Neural cell (in vitro differentiated cells): ENCODE data around the gene ZAP70. TPM values are rescaled to one million over a fixed set of nuclear protein-coding genes. Genes with fewer than 3 reads are reported as not detected.

ENCODE experiments used
- H2AFZ ChIP-seq: fragments of 200-600, 300-800 bp; sonication (generic), shearing (Covaris generic); 2 replicates; pipeline ENCODE4 v1.6.0; 2014; ENCODE audit warnings: low read depth, mild to moderate bottlenecking, antibody characterized with exemption, low read length, moderate library complexity
- H3F3A ChIP-seq: fragments of 200-600 bp; shearing (Covaris generic); 2 replicates; pipeline ENCODE4 v1.6.1; 2016; ENCODE audit warnings: mild to moderate bottlenecking, moderate library complexity, mixed read lengths, antibody characterized with exemption, low read length; ENCODE audit not compliant: insufficient read depth, poor library complexity, severe bottlenecking
- H3K27ac ChIP-seq: fragments of 200-600, 300-800 bp; sonication (generic), shearing (Covaris generic); 2 replicates; pipeline ENCODE4 v1.5.1; 2014; ENCODE audit warnings: mild to moderate bottlenecking, low read length, moderate library complexity
- H3K27me3 ChIP-seq: fragments of 300-800, 200-600 bp; sonication (generic), shearing (Covaris generic); 2 replicates; pipeline ENCODE4 v1.6.0; 2014; ENCODE audit warnings: mild to moderate bottlenecking, low read depth, low read length, moderate library complexity; ENCODE audit not compliant: insufficient read depth
- H3K36me3 ChIP-seq: fragments of 300-800, 200-600 bp; sonication (generic), shearing (Covaris generic); 2 replicates; pipeline ENCODE4 v1.5.1; 2014; ENCODE audit warnings: mild to moderate bottlenecking, antibody characterized with exemption, low read length, moderate library complexity; ENCODE audit not compliant: insufficient read depth
- H3K4me2 ChIP-seq: fragments of 300-800, 200-600 bp; sonication (generic), shearing (Covaris generic); 2 replicates; pipeline ENCODE4 v1.6.0; 2014; ENCODE audit warnings: mild to moderate bottlenecking, low read length
- H3K4me3 ChIP-seq: fragments of 300-800, 200-600 bp; sonication (generic), shearing (Covaris generic); 2 replicates; pipeline ENCODE4 v1.5.1; 2014; ENCODE audit warnings: mild to moderate bottlenecking, low read length, moderate library complexity
- H3K79me2 ChIP-seq: fragments of 200-600 bp; shearing (Covaris generic); replicated peaks from 2 replicates; pipeline ENCODE4 v1.6.0; 2014; ENCODE audit warnings: mild to moderate bottlenecking, low read length, moderate library complexity; ENCODE audit not compliant: insufficient read depth
- H3K9ac ChIP-seq: fragments of 300-800, 200-600 bp; sonication (generic), shearing (Covaris generic); 2 replicates; pipeline ENCODE4 v1.6.1; 2016; ENCODE audit warnings: mild to moderate bottlenecking, low read length, mixed read lengths
- H3K9me2 ChIP-seq: fragments of 200-600 bp; shearing (Covaris generic); 2 replicates; pipeline ENCODE4 v1.6.1; 2016; ENCODE audit warnings: mild to moderate bottlenecking, low read length, mixed read lengths; ENCODE audit not compliant: insufficient read depth
- H3K9me3 ChIP-seq: fragments of 200-600, 300-800 bp; sonication (generic), shearing (Covaris generic); 2 replicates; pipeline ENCODE4 v1.6.1; 2016; ENCODE audit warnings: mild to moderate bottlenecking, mixed run types, low read length, moderate library complexity, mixed read lengths
- H4K20me1 ChIP-seq: fragments of 200-600 bp; shearing (Covaris generic); 2 replicates; pipeline ENCODE4 v1.6.1; 2016; ENCODE audit warnings: mild to moderate bottlenecking, mixed run types; ENCODE audit not compliant: insufficient read depth
- CTCF ChIP-seq: fragments of 450-650 bp; IDR thresholded peaks from 2 replicates; pipeline ENCODE4 v1.5.1; 2014; ENCODE audit warnings: antibody characterized with exemption, mild to moderate bottlenecking, moderate library complexity; ENCODE audit not compliant: poor library complexity, severe bottlenecking
- EP300 ChIP-seq: fragments of 450-650 bp; conservative IDR thresholded peaks from 2 replicates; pipeline ENCODE4 v1.6.1; 2014; ENCODE audit warnings: antibody characterized with exemption, mild to moderate bottlenecking, moderate library complexity; ENCODE audit not compliant: poor library complexity, severe bottlenecking
- EZH2 ChIP-seq: fragments of 200-600, 300-800 bp; shearing (Covaris generic), sonication (generic); IDR thresholded peaks from 2 replicates; pipeline ENCODE4 v1.6.1; 2014; ENCODE audit warnings: antibody characterized with exemption, low read length, borderline replicate concordance, mild to moderate bottlenecking; ENCODE audit not compliant: insufficient read depth, poor library complexity, severe bottlenecking
- MXI1 ChIP-seq: fragments of 450-650 bp; conservative IDR thresholded peaks from 2 replicates; pipeline ENCODE4 v1.6.1; 2014; ENCODE audit warnings: antibody characterized with exemption, mild to moderate bottlenecking; ENCODE audit not compliant: poor library complexity, severe bottlenecking
- POLR2AphosphoS5 ChIP-seq: IDR thresholded peaks from 2 replicates; pipeline ENCODE4 v1.6.1; 2012
- RAD21 ChIP-seq: fragments of 450-650 bp; conservative IDR thresholded peaks from 2 replicates; pipeline ENCODE4 v1.6.1; 2014; ENCODE audit warnings: antibody characterized with exemption, mild to moderate bottlenecking, moderate library complexity
- REST ChIP-seq: IDR thresholded peaks from 2 replicates; pipeline ENCODE4 v1.6.1; 2012; ENCODE audit warnings: borderline replicate concordance
- SMC3 ChIP-seq: fragments of 450-650 bp; conservative IDR thresholded peaks from 2 replicates; pipeline ENCODE4 v1.6.1; 2014; ENCODE audit warnings: antibody characterized with exemption, mild to moderate bottlenecking, moderate library complexity; ENCODE audit not compliant: poor library complexity
- TAF1 ChIP-seq: IDR thresholded peaks from 2 replicates; pipeline ENCODE4 v1.6.1; 2012; ENCODE audit warnings: low read depth
- polyA plus RNA-seq: library from polyadenylated mRNA; depleted of rRNA; stranded (reverse); fragments of >200 nt; gene quantifications from 2 replicates; pipeline ENCODE4 v1.2.3, GENCODE V29; 2014

Gene ZAP70
- polyA plus RNA-seq, 1 donor from 2014 or later: 0.59 TPM

- Histone ChIP-seq H3F3A (no peaks in the 10 kb centered on the region), H3K9me3 (no peaks in the 10 kb centered on the region), H3K27ac (no peak overlapping the region), H3K27me3 (no peaks in the 10 kb centered on the region), H2AFZ (no peak overlapping the region), H3K4me2 (no peak overlapping the region), H3K36me3 (no peaks in the 10 kb centered on the region), H3K79me2 (no peaks in the 10 kb centered on the region), H3K9ac (no peak overlapping the region), H4K20me1 (no peaks in the 10 kb centered on the region), H3K9me2 (no peaks in the 10 kb centered on the region), H3K4me3 (no peak overlapping the region)
- TF ChIP-seq EP300: no peak
- TF ChIP-seq EZH2: no peak
- no peak for TF ChIP-seq REST
- no peak for TF ChIP-seq POLR2AphosphoS5
- TF ChIP-seq TAF1: no peak
- TF ChIP-seq RAD21: no peak
- TF ChIP-seq CTCF: no peak
- TF ChIP-seq MXI1: no peak
- TF ChIP-seq SMC3: no peak
Observed at GRCh38 chr2:97722227-97722626, 8.9 kb downstream of the ZAP70 start.

- Histone ChIP-seq H3K9me2 (no peaks in the 10 kb centered on the region), H3K4me2 (no peak overlapping the region), H3K9me3 (no peaks in the 10 kb centered on the region), H3K79me2 (no peaks in the 10 kb centered on the region), H3K36me3 (no peaks in the 10 kb centered on the region), H3K9ac (no peak overlapping the region), H3K27me3 (no peaks in the 10 kb centered on the region), H3K27ac (no peak overlapping the region), H3F3A (no peaks in the 10 kb centered on the region), H3K4me3 (no peak overlapping the region), H4K20me1 (no peaks in the 10 kb centered on the region), H2AFZ (no peak overlapping the region)
- TF ChIP-seq RAD21: no peak
- TF ChIP-seq SMC3: no peak
- TF ChIP-seq EZH2: no peak
- TF ChIP-seq TAF1: no peak
- TF ChIP-seq POLR2AphosphoS5: no peak
- no peak for TF ChIP-seq EP300
- TF ChIP-seq REST: no peak
- TF ChIP-seq CTCF: no peak
- TF ChIP-seq MXI1: no peak
Observed at GRCh38 chr2:97723156-97724072, 10.0 kb downstream of the ZAP70 start.
